Spleen (tissue), 7 donors: ENCODE data around the gene ITGB2.

ENCODE experiments used
- CTCF ChIP-seq, 11 experiments: fragments of 200-600 bp in 7 of 11; fragments of 450-650 bp in 4 of 11; sonication (generic) in 4 of 11; IDR thresholded peaks in 8 of 11; conservative IDR thresholded peaks in 3 of 11; 1 replicate in 7 of 11; 2 replicates in 4 of 11; pipeline versions ENCODE4 v1.4.0 to v1.8.0; 2016 to 2021; ENCODE audit warnings: antibody characterized with exemption in 11 of 11, inconsistent platforms in 4 of 11, mild to moderate bottlenecking in 1 of 11
- POLR2A ChIP-seq, 3 donors: fragments of 450-650 bp; IDR thresholded peaks; one replicate each; pipeline ENCODE4 v1.5.1; 2017; ENCODE audit warnings: antibody characterized with exemption in 3 of 3, mild to moderate bottlenecking in 1 of 3
- donor health status: DM: no; HTN: no; CAD: no; lungs with moderate emphysema.
- donor health status: DM: no; HTN: no; CAD: no.
- donor health status: DM: no; HTN: no; CAD: no.

GRCh38 chr21:44956356-44957046 is 35.8 kb upstream of the ITGB2 start:
- TF ChIP-seq CTCF (IDR thresholded peaks at IDR 0.05 in 8 of 11, conservative IDR thresholded peaks at IDR 0.05 in 3 of 11) (no peak), POLR2A (IDR thresholded peaks at IDR 0.05) (no peak)
